RWPE2 (cell line): ENCODE data around the gene MAZ.

Experiments
- ATAC-seq: fragments of 200-7000 bp; cut with Tn5 transposase; 3 replicates; pipeline ENCODE4 v1.9.1; 2021; ENCODE audit warnings: low read depth
- DNase-seq: peaks from one replicate; pipeline ENCODE4 v3.0.0-alpha.2; 2020; ENCODE audit warnings: low spot score
- H3K27ac ChIP-seq: fragments of 450-650 bp; 2 replicates; pipeline ENCODE4 v1.5.1; 2017; ENCODE audit warnings: mild to moderate bottlenecking; ENCODE audit not compliant: poor library complexity, severe bottlenecking
- H3K27me3 ChIP-seq: fragments of 250-450 bp; sonication (Bioruptor Pico); 2 replicates; pipeline ENCODE4 v1.5.1; 2021; ENCODE audit warnings: mild to moderate bottlenecking, moderate library complexity; ENCODE audit not compliant: insufficient read depth, poor library complexity, severe bottlenecking
- H3K36me3 ChIP-seq: fragments of 250-450 bp; sonication (Bioruptor Pico); 2 replicates; pipeline ENCODE4 v1.5.1; 2020; ENCODE audit warnings: low read depth, mild to moderate bottlenecking, moderate library complexity
- H3K4me1 ChIP-seq: fragments of 250-450 bp; sonication (Bioruptor Pico); 2 replicates; pipeline ENCODE4 v1.5.1; 2021; ENCODE audit warnings: mild to moderate bottlenecking, moderate library complexity; ENCODE audit not compliant: insufficient read depth, poor library complexity, severe bottlenecking
- H3K4me3 ChIP-seq: fragments of 250-450 bp; sonication (Bioruptor Pico); 2 replicates; pipeline ENCODE4 v1.5.1; 2021; ENCODE audit warnings: mild to moderate bottlenecking, moderate library complexity; ENCODE audit not compliant: severe bottlenecking
- H3K9me3 ChIP-seq: fragments of 250-450 bp; sonication (Bioruptor Pico); 2 replicates; pipeline ENCODE4 v1.5.1; 2021; ENCODE audit warnings: mild to moderate bottlenecking, moderate library complexity; ENCODE audit not compliant: severe bottlenecking
- CTCF ChIP-seq: fragments of 450-650 bp; IDR thresholded peaks from one replicate; pipeline ENCODE4 v1.5.1; 2017; ENCODE audit warnings: mild to moderate bottlenecking, moderate library complexity; ENCODE audit not compliant: poor library complexity, severe bottlenecking

Gene MAZ

DNA sequence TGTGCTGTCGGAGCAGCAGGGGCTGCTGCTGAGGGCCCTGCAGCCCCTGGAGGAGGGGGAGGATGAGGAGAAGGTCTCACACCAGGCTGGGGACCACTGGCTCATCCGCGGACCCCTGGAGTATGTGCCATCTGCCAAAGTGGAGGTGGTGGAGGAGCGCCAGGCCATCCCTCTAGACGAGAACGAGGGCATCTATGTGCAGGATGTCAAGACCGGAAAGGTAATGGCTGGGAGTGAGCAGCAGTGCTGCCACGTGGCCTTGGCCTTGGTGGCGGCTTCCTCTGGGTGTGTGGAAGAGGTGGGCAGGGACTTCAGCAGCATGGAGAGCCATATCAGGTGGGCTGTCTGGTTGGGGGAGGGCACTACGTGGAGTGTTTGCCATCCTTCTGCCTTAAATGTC lies 33.9 kb downstream of the MAZ start:
- no peak for TF ChIP-seq CTCF
- Histone ChIP-seq H3K27ac (no peak overlapping the region), H3K36me3 (peaks cover 13% of the 10 kb centered on the region), H3K27me3 (no peaks in the 10 kb centered on the region), H3K4me1 (no peaks in the 10 kb centered on the region), H3K9me3 (no peaks in the 10 kb centered on the region), H3K4me3 (no peak overlapping the region)
- ATAC-seq = no peak
- no peak for DNase-seq

DNA sequence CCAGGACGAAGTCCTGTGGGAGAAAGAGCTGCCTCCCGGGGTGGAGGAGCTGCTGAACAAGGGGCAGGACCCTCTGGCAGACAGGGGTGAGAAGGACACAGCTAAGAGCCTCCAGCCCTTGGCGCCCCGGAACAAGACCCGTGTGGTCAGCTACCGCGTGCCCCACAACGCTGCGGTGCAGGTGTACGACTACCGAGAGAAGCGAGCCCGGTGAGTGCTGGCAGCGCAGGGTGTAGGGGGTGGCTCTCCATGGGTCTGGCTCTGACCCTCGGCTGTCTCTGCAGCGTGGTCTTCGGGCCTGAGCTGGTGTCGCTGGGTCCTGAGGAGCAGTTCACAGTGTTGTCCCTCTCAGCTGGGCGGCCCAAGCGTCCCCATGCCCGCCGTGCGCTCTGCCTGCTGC lies 35.3 kb downstream of the MAZ start:
- Histone ChIP-seq H3K4me1 (no peaks in the 10 kb centered on the region), H3K4me3 (no peak overlapping the region), H3K27ac (no peak overlapping the region), H3K9me3 (no peaks in the 10 kb centered on the region), H3K27me3 (no peaks in the 10 kb centered on the region), H3K36me3 (peaks cover 24% of the 10 kb centered on the region)
- ATAC-seq = no peak
- DNase-seq = no peak
- no peak for TF ChIP-seq CTCF

DNA sequence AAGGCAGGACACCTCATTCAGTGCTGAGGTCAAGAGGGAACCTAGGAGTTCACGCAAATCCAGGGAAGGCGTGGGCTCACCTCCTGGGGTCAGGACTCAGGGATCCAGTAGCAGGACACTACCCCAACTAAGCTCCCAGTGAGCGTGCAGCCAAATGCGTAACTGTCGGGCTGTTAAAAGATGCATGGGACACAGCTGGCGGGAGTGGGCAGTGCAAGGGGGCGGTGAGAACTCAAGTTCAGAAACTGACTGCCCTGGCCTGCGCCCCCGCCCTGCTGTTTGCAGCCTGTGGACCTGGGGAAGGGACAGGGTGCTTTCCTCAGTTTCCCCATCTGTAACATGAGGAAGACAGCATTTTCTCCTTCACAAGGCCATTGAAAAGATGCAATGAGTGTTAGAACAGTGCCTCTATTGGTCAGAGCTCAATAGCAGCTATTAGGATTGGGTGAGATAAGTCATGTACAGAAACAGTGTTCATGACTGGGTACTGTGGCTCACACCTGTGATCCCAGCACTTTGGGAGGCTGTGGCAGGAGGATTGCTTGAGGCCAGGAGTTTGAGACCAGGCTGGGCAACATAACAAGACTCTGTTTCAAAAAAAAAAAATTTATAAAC lies 36.5 kb downstream of the MAZ start:
- no peak for TF ChIP-seq CTCF
- no peak overlapping the region for H3K4me3 ChIP-seq
- H3K36me3 ChIP-seq = peaks cover 29% of the 10 kb centered on the region

GRCh38 chr16:29843931-29844330 lies 37.6 kb downstream of the MAZ start:
- Histone ChIP-seq H3K9me3 (no peaks in the 10 kb centered on the region), H3K27me3 (no peaks in the 10 kb centered on the region), H3K4me3 (no peak overlapping the region), H3K27ac (no peak overlapping the region), H3K36me3 (peaks cover 29% of the 10 kb centered on the region), H3K4me1 (no peaks in the 10 kb centered on the region)
- ATAC-seq = no peak
- no peak for DNase-seq
- no peak for TF ChIP-seq CTCF

More for the DNA sequence above, 36.5 kb downstream of the MAZ start:
- Histone ChIP-seq H3K27ac (no peak overlapping the region), H3K27me3 (no peaks in the 10 kb centered on the region), H3K4me1 (no peaks in the 10 kb centered on the region), H3K9me3 (no peaks in the 10 kb centered on the region)
- DNase-seq (no peak), ATAC-seq (no peak)

GRCh38 chr16:29844575-29845331 lies 38.4 kb downstream of the MAZ start:
- Histone ChIP-seq H3K4me3 (no peak overlapping the region), H3K4me1 (no peaks in the 10 kb centered on the region), H3K27me3 (no peaks in the 10 kb centered on the region), H3K36me3 (peaks cover 29% of the 10 kb centered on the region), H3K27ac (no peak overlapping the region), H3K9me3 (no peaks in the 10 kb centered on the region)
- no peak for DNase-seq
- TF ChIP-seq CTCF = no peak
- no peak for ATAC-seq
